B cell (primary cell): Measurements from ENCODE around the gene LTC4S. TPM values are rescaled to one million over a fixed set of nuclear protein-coding genes. Genes with fewer than 3 reads are reported as not detected.
"Not testable (repeated sequence)": the region's sequence is repeated elsewhere in the genome, so short reads cannot be mapped to it uniquely, and the experiment has no call there.

Source experiments
- ATAC-seq: fragments of 200-7000 bp; cut with Tn5 transposase; one replicate; pipeline ENCODE4 v1.10.0; 2021; ENCODE audit warnings: low read depth, mild to moderate bottlenecking, moderate number of reproducible peaks, moderate library complexity
- CTCF ChIA-PET: fragments of 350-600 bp; sonication (Branson Sonifier 250); formaldehyde crosslinking; loops from one replicate; lab custom pipeline; 2021; ENCODE audit warnings: antibody characterized with exemption, inconsistent platforms; lab: Charles Lee
- POLR2A ChIA-PET: fragments of 350-600 bp; sonication (Branson Sonifier 250); formaldehyde crosslinking; loops from one replicate; lab custom pipeline; 2021; ENCODE audit warnings: antibody characterized with exemption; lab: Charles Lee
- DNase-seq: peaks from one replicate; pipeline ENCODE4 v3.0.0; 2013
- H2AFZ ChIP-seq: 2 replicates; pipeline ENCODE4 v1.6.1; 2012; ENCODE audit warnings: mild to moderate bottlenecking, low read depth, low read length; ENCODE audit not compliant: insufficient read depth, poor library complexity, severe bottlenecking
- H3K27ac ChIP-seq, 2 donors: 1 replicate in 1 of 2; 2 replicates in 1 of 2; pipeline ENCODE4 v1.5.1; 2012 to 2013; ENCODE audit warnings: low read length in 2 of 2, mild to moderate bottlenecking in 2 of 2, moderate library complexity in 1 of 2
- H3K27me3 ChIP-seq, 4 experiments: fragments of 200-600 bp in 1 of 4; sonication (generic) in 1 of 4; replicated peaks in 1 of 4; 1 replicate in 2 of 4; 2 replicates in 2 of 4; pipeline versions ENCODE4 v1.6.1 to v1.7.0; 2013 to 2016; ENCODE audit warnings: low read length in 3 of 4, mild to moderate bottlenecking in 2 of 4, mixed read lengths in 1 of 4, moderate library complexity in 1 of 4; ENCODE audit not compliant: insufficient read depth in 4 of 4, control insufficient read depth in 3 of 4; ENCODE audit errors: control extremely low read depth in 1 of 4
- H3K36me3 ChIP-seq, 2 experiments: replicated peaks in 1 of 2; 1 replicate in 1 of 2; 2 replicates in 1 of 2; pipeline versions ENCODE4 v1.6.1 to v1.7.1; 2013; ENCODE audit warnings: low read length in 1 of 2; ENCODE audit not compliant: insufficient read depth in 2 of 2, control insufficient read depth in 1 of 2; ENCODE audit errors: control extremely low read depth in 1 of 2, extremely low read depth in 1 of 2
- H3K4me1 ChIP-seq, 2 donors: fragments of 200-600 bp in 1 of 2; sonication (generic) in 1 of 2; 1 replicate in 1 of 2; 2 replicates in 1 of 2; pipeline versions ENCODE4 v1.5.1 to v1.6.1; 2013 to 2017; ENCODE audit warnings: low read length in 2 of 2; ENCODE audit not compliant: control insufficient read depth in 2 of 2, insufficient read depth in 2 of 2
- H3K4me2 ChIP-seq: replicated peaks from 2 replicates; pipeline ENCODE3; 2012; ENCODE audit warnings: mild to moderate bottlenecking, low read depth, low read length; ENCODE audit not compliant: poor library complexity, severe bottlenecking
- H3K4me3 ChIP-seq, 5 experiments: fragments of 200-600 bp in 1 of 5; sonication (generic) in 1 of 5; 1 replicate in 3 of 5; 2 replicates in 2 of 5; pipeline versions ENCODE4 v1.5.1 to v1.7.0; 2011 to 2016; ENCODE audit warnings: low read length in 4 of 5, mild to moderate bottlenecking in 4 of 5, low read depth in 2 of 5, control low read depth in 1 of 5, moderate library complexity in 1 of 5; ENCODE audit not compliant: insufficient read depth in 1 of 5; ENCODE audit errors: control extremely low read depth in 1 of 5, extremely low read depth in 1 of 5
- H3K79me2 ChIP-seq: fragments of 200-600 bp; sonication (generic); one replicate; pipeline ENCODE4 v1.6.0; 2016; ENCODE audit warnings: low read length; ENCODE audit not compliant: control insufficient read depth, insufficient read depth
- H3K9ac ChIP-seq: fragments of 200-600 bp; sonication (generic); 2 replicates; pipeline ENCODE4 v1.6.1; 2017; ENCODE audit warnings: mild to moderate bottlenecking, low read length, moderate library complexity
- H3K9me3 ChIP-seq, 3 donors: one replicate each; pipeline versions ENCODE4 v1.6.1 to v1.7.1; 2013; ENCODE audit warnings: low read length in 2 of 3; ENCODE audit not compliant: control insufficient read depth in 2 of 3, insufficient read depth in 1 of 3; ENCODE audit errors: control extremely low read depth in 1 of 3
- H4K20me1 ChIP-seq: 2 replicates; pipeline ENCODE4 v1.6.0; 2012; ENCODE audit warnings: mild to moderate bottlenecking, low read length; ENCODE audit not compliant: insufficient read depth, control insufficient read depth, poor library complexity, severe bottlenecking
- H3K27ac Mint-ChIP-seq: one replicate; pipeline ENCODE4 v1.8.0; 2021; ENCODE audit warnings: mixed read lengths
- H3K27me3 Mint-ChIP-seq: one replicate; pipeline ENCODE4 v1.8.0; 2021; ENCODE audit warnings: mixed read lengths
- H3K4me1 Mint-ChIP-seq: one replicate; pipeline ENCODE4 v1.8.0; 2021; ENCODE audit warnings: mixed read lengths
- H3K4me3 Mint-ChIP-seq: one replicate; pipeline ENCODE4 v1.8.0; 2021; ENCODE audit warnings: mixed read lengths
- H3K9me3 Mint-ChIP-seq: one replicate; pipeline ENCODE4 v1.8.0; 2022; ENCODE audit warnings: mixed read lengths; ENCODE audit not compliant: insufficient read depth
- EZH2 ChIP-seq: IDR thresholded peaks from 2 replicates; pipeline ENCODE4 v1.6.1; 2012; ENCODE audit warnings: borderline replicate concordance, low read depth, mild to moderate bottlenecking, moderate library complexity, low read length; ENCODE audit not compliant: insufficient read depth, poor library complexity, severe bottlenecking
- WGBS: methylation state at CpG from one replicate; pipeline ENCODE4 v1.1.5; 2013; ENCODE audit warnings: missing lambda C conversion rate; ENCODE audit not compliant: insufficient coverage; 5-methylcytosine and 5-hydroxymethylcytosine counted together
- intact Hi-C: fragments of 100-400 bp; cut with micrococcal nuclease; formaldehyde crosslinking; loops from one replicate; pipeline ENCODE4 v1.10.0; 2022
- polyA minus RNA-seq: library from RNA; depleted of rRNA, polyadenylated mRNA; stranded (reverse); fragments of >200 nt; gene quantifications from 2 replicates; pipeline ENCODE4 v1.2.3, GENCODE V29; 2012
- polyA plus RNA-seq: library from polyadenylated mRNA; depleted of rRNA; stranded (reverse); fragments of >200 nt; gene quantifications from 2 replicates; pipeline ENCODE4 v1.2.3, GENCODE V29; 2012
- total RNA-seq, 2 donors: library from RNA; stranded (reverse); fragments of 120-200 nt in 1 of 2; gene quantifications; 1 replicate in 1 of 2; 2 replicates in 1 of 2; pipeline versions ENCODE4 v1.2.3 to v1.2.4, GENCODE V29; 2013 to 2022
- TF ChIP-seq, protein P1 (sequence below): fragments of 200-600 bp; IDR thresholded peaks from one replicate; pipeline ENCODE4 v1.8.0; 2022; ENCODE audit warnings: antibody characterized with exemption, mild to moderate bottlenecking

The LTC4S gene, protein sequence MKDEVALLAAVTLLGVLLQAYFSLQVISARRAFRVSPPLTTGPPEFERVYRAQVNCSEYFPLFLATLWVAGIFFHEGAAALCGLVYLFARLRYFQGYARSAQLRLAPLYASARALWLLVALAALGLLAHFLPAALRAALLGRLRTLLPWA
- total RNA-seq (3.7 and 3.8 TPM in 2 replicates), polyA plus RNA-seq (0.40 and 1.5 TPM in 2 replicates), polyA minus RNA-seq (1.9 and 2.4 TPM in 2 replicates)
- 0.79 TPM for total RNA-seq (2013)

DNA sequence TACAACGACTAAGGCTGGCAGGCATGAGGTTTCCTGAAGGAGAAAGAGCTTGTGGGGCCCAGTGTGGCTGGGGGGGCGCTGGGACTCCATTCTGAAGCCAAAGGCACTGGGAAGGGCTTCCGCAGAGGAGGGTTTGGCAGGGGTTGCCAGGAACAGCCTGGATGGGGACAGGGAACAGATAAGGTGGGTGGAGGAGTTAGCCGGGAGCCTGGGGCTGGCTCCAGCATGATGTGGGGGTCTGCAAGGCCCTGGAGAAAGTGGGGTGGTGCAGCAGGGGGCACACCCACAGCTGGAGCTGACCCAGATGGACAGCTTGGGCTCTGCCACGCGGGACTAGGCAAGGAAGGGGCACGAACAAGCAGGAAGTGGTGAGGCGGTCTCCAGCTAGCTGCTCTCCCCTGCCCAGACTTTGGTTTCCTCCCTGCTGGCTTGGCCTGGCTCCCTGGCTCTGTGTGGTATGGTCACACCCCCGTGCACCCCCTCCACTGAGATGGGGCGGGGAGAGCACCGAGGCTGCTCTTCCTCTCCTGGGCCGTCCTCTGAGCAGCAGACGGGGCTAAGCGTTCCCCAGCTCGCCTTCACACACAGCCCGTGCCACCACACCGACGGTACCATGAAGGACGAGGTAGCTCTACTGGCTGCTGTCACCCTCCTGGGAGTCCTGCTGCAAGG is at the start of gene LTC4S:
LTC4S (plus strand) TSS at position 519 of the 672 bp plus-strand sequence; CDS start at position 614, 95 bp downstream.
- H3K27me3 Mint-ChIP-seq: no peaks in the 10 kb centered on the region
- Histone ChIP-seq H4K20me1 (peaks cover 5% of the 10 kb centered on the region), H3K4me2 (peak within 1 kb of the TSS; percentile 90), H3K4me1 (peaks cover 28 to 32% of the 10 kb centered on the region in 2 donors), H3K9ac (no peak within 1 kb of the TSS), H3K27me3 (no peaks in the 10 kb centered on the region), H3K36me3 (peaks cover 0 to 7% of the 10 kb centered on the region in 2 experiments), H3K27ac (no peak within 1 kb of the TSS), H2AFZ (peak within 1 kb of the TSS; percentile 31), H3K4me3 (no peak within 1 kb of the TSS), H3K79me2 (no peaks in the 10 kb centered on the region), H3K9me3 (no peaks in the 10 kb centered on the region)
- intact Hi-C loops: no loop called here
- 14% methylated on average over 14 of the region's 19 CpGs for WGBS
- DNase-seq: peak; percentile 66
- ATAC-seq: peak; percentile 34
- H3K4me3 Mint-ChIP-seq: peak within 1 kb of the TSS; percentile 75
- H3K9me3 Mint-ChIP-seq: no peaks in the 10 kb centered on the region
- POLR2A ChIA-PET: interaction anchor here (0.5 to 1.1 kb wide), 7 partner anchors 12 to 1468 kb away, joined by 3 to 7 read pairs (median 3); partner anchors contain the start of gene MAML1
- no peak for TF ChIP-seq EZH2
- TF ChIP-seq, protein P1, sequence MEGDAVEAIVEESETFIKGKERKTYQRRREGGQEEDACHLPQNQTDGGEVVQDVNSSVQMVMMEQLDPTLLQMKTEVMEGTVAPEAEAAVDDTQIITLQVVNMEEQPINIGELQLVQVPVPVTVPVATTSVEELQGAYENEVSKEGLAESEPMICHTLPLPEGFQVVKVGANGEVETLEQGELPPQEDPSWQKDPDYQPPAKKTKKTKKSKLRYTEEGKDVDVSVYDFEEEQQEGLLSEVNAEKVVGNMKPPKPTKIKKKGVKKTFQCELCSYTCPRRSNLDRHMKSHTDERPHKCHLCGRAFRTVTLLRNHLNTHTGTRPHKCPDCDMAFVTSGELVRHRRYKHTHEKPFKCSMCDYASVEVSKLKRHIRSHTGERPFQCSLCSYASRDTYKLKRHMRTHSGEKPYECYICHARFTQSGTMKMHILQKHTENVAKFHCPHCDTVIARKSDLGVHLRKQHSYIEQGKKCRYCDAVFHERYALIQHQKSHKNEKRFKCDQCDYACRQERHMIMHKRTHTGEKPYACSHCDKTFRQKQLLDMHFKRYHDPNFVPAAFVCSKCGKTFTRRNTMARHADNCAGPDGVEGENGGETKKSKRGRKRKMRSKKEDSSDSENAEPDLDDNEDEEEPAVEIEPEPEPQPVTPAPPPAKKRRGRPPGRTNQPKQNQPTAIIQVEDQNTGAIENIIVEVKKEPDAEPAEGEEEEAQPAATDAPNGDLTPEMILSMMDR: no peak
- CTCF ChIA-PET: interaction anchor here (1.4 to 2.4 kb wide), 2 partner anchors 8 to 31 kb away, joined by 4 to 11 read pairs; no protein-coding TSS in a partner anchor
- H3K27ac Mint-ChIP-seq: peak within 1 kb of the TSS; percentile 77
- H3K4me1 Mint-ChIP-seq: peaks cover 29% of the 10 kb centered on the region

GRCh38 chr5:179744106-179744505 is 49.7 kb upstream of the LTC4S start:
- H3K4me2 ChIP-seq, CTCF ChIA-PET: not testable (repeated sequence)

More at GRCh38 chr5:179744106-179744505, 49.7 kb upstream of the LTC4S start:
- H3K27me3 ChIP-seq, H3K4me3 ChIP-seq, intact Hi-C loops, H3K27me3 Mint-ChIP-seq, H2AFZ ChIP-seq, H3K4me1 ChIP-seq, H3K9ac ChIP-seq, H3K27ac ChIP-seq, H3K9me3 Mint-ChIP-seq, H3K9me3 ChIP-seq, DNase-seq, ATAC-seq, H3K4me3 Mint-ChIP-seq, H3K27ac Mint-ChIP-seq: not testable (repeated sequence)
- POLR2A ChIA-PET: interaction anchor here (0.7 kb wide), 1 partner anchor 11 kb away, joined by 5 read pairs; no protein-coding TSS in a partner anchor
- Histone ChIP-seq H4K20me1 (peaks cover 81% of the 10 kb centered on the region), H3K79me2 (peaks cover 100% of the 10 kb centered on the region), H3K36me3 (peaks cover 2 to 11% of the 10 kb centered on the region in 2 experiments)
- WGBS: 96% methylated on average over 4 of the region's 7 CpGs
- peaks cover 30% of the 10 kb centered on the region for H3K4me1 Mint-ChIP-seq
